Hematopoietic multipotent progenitor cell treated with erythropoietin and hydrocortisone succinate and interleukin-3 and kit ligand, for 15 days (in vitro differentiated cells): ENCODE measurements around the gene PDSS2.

Source experiments
- DNase-seq: peaks from one replicate; pipeline ENCODE4 v3.0.0-alpha.2; 2015; ENCODE audit warnings: low spot score

PDSS2 gene

GRCh38 chr6:107266563-107266962 lies 192.8 kb downstream of the PDSS2 start:
- DNase-seq: no peak

DNA sequence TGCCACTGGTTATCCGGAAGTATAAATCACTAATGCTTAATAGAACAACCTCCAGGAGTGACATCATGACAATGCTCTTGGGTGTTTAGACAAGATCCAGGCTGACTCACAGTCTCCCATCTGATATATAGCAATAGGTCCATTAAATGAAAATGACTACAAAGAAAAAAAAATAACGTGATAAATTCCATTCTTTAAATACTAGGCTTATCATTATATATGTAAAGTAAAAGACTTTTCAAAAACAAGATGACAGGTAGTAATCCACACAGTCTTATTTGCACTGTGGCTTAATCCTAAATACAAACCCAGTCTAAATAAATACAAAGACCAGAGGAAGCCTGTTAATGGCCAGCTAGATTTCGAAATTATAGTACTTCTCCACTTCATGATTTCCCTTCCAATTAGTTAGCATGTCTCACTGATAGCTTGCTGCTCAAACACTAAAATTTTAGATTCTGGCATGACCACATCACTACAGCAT lies 195.0 kb downstream of the PDSS2 start:
- DNase-seq: no peak

- DNase-seq: no peak
Measured at GRCh38 chr6:107259951-107260350, 199.4 kb downstream of the PDSS2 start.

DNA sequence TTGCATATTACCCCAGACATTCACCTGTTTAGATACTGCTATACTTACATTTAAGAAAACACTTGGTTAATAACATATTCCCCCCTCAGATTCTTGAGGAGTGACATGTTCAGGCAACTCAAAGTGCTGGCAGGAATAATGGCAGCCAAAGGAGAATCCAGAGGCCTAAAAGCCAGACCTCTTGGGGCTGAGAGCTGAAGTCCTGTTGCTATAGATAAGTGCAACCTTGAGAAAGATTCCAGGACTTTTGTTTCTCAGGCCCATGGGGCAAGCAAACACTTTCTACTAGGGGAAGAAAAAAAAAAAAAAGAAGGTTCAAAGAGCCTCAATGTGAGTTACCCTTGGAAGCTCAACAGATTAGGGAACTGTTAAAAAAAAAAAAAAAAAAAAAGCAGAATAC lies 211.2 kb downstream of the PDSS2 start:
- no peak for DNase-seq

GRCh38 chr6:107246972-107247615 lies 212.3 kb downstream of the PDSS2 start:
- no peak for DNase-seq

- DNase-seq: no peak
Measured at GRCh38 chr6:107246249-107246971, 213.0 kb downstream of the PDSS2 start.

GRCh38 chr6:107244742-107245480 lies 214.5 kb downstream of the PDSS2 start:
- no peak for DNase-seq

DNA sequence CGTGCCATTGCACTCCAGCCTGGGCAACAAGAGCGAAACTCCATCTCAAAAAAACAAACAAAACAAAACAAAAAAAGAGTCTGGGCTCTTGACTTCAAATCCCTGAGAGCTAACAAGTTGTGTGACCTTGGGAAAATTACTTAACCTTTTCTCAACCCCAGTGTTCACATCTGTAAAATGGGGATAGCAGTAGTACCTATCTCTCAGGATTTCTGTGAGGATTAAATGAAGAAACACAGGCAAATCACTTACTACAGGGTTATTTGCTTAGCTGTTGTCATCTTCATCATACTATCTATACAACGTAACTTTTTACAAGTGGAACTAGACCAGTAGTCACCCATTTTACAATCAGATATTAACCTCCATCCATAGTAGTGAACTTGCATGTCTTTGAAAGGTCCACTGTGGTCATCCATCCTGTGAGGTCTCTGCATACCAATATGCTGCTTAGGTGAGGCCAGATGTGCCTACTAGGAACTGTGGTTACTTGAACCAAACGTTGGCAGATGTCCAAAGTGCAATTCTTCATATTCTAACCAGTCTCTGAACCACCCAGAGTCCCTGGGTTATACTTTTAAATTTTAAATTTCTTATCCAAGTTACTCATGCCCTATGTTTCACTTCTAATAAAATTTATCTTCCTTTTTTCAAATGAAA lies 215.2 kb downstream of the PDSS2 start:
- no peak for DNase-seq

GRCh38 chr6:107243471-107243870 lies 215.9 kb downstream of the PDSS2 start:
- no peak for DNase-seq

GRCh38 chr6:107237992-107238660 lies 221.2 kb downstream of the PDSS2 start:
- DNase-seq: no peak

- DNase-seq: no peak
Measured at GRCh38 chr6:107235511-107235910, 223.9 kb downstream of the PDSS2 start.

GRCh38 chr6:107235007-107235406 lies 224.4 kb downstream of the PDSS2 start:
- no peak for DNase-seq

DNA sequence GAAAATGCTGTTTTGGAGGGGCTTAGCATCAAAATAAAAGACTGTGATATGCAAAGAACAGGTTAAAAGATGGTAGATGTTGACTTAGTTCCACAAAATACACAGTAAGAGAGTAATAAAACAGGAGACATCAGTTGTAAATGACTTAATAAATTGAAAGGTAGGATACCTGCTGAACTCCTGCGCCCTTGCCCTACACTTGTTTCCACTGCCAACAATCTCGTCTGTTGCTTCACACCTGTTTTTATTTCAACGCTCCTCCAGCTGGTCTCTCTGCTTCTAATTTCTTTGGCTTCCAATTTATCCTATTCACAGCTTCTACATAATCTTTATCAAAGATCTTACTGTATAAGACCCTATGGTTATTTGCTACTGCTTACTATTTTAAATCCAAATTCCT lies 228.1 kb downstream of the PDSS2 start:
- DNase-seq: no peak

GRCh38 chr6:107230448-107230847 lies 228.9 kb downstream of the PDSS2 start:
- DNase-seq: no peak

GRCh38 chr6:107230024-107230423 lies 229.3 kb downstream of the PDSS2 start:
- DNase-seq: no peak

- DNase-seq: no peak
Measured at GRCh38 chr6:107228754-107229153, 230.6 kb downstream of the PDSS2 start.

DNA sequence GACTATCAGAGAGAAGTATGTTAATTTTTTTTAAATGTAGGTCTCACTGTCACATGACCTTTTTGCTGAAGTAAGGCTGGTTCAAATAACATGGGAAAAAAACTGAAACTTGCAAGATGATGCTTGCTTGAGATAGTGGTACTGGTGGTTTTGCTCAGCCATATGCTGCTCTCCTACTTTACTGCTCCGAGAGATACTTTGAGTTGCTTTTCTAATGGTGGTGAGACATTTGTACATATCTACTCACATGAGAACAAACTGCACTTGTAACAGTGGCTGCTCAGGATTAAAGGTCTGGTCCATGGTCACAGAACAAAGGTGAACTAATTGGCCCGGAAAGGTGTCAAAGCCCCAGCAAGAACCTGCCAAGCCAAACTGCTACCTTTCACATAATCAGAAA lies 237.8 kb downstream of the PDSS2 start:
- DNase-seq: no peak

- DNase-seq: no peak
Measured at GRCh38 chr6:107219851-107220250, 239.5 kb downstream of the PDSS2 start.

DNA sequence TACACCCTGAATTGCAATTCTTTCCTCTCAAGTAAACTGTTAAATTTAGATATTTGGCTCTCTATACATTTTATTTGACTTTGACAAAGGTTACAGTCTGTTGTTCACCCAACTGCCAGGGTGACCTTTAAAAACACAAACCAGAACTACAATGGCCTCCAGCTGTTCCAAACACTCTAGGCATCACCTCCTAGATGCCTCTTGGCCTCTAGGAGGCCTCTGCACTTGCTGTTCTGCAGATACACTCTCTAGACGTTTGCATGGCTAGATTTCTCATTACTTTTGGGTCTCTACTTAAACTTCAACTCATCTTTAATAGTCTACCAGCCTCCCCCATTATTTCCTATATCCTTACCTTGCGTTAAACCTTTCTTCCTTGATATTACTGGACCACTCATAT lies 241.2 kb downstream of the PDSS2 start:
- DNase-seq: no peak

- DNase-seq: no peak
Measured at GRCh38 chr6:107217248-107217647, 242.1 kb downstream of the PDSS2 start.

- no peak for DNase-seq
Measured at GRCh38 chr6:107216197-107216933, 243.0 kb downstream of the PDSS2 start.
